Progenitor cell of endocrine pancreas (in vitro differentiated cells): ENCODE results near the gene TESK2. TPM values are rescaled to one million over a fixed set of nuclear protein-coding genes. Genes with fewer than 3 reads are reported as not detected.

Experiments
- DNase-seq: peaks from one replicate; pipeline ENCODE4 v3.0.0; 2021; ENCODE audit warnings: low spot score; ENCODE audit not compliant: unreplicated experiment
- H3K27ac Mint-ChIP-seq: 2 replicates; pipeline ENCODE4 v1.8.0; 2021; ENCODE audit warnings: mild to moderate bottlenecking, moderate library complexity, mixed read lengths
- H3K27me3 Mint-ChIP-seq: 2 replicates; pipeline ENCODE4 v1.8.0; 2021; ENCODE audit warnings: mixed read lengths
- H3K36me3 Mint-ChIP-seq: 2 replicates; pipeline ENCODE4 v1.8.0; 2022; ENCODE audit warnings: mixed read lengths; ENCODE audit not compliant: insufficient read depth
- H3K4me1 Mint-ChIP-seq: 2 replicates; pipeline ENCODE4 v1.8.0; 2021; ENCODE audit warnings: low read depth, mixed read lengths
- H3K4me3 Mint-ChIP-seq: 2 replicates; pipeline ENCODE4 v1.8.0; 2021; ENCODE audit warnings: low read depth, mild to moderate bottlenecking, moderate library complexity, mixed read lengths
- H3K9me3 Mint-ChIP-seq: 2 replicates; pipeline ENCODE4 v1.8.0; 2021; ENCODE audit warnings: low read depth, mixed read lengths
- CTCF ChIP-seq: fragments of 200-600 bp; sonication (generic); IDR thresholded peaks from one replicate; pipeline ENCODE4 v1.5.0; 2021; ENCODE audit warnings: antibody characterized with exemption, mild to moderate bottlenecking; ENCODE audit not compliant: unreplicated experiment
- total RNA-seq: library from RNA; stranded (reverse); gene quantifications from 2 replicates; pipeline ENCODE4 v1.2.1, GENCODE V29; 2021

TESK2 gene
- total RNA-seq, 1 donor from 2014 or later, result 9.5 TPM

GRCh38 chr1:45444609-45445131, 46.3 kb downstream of the TESK2 start:
- peak overlapping the region; percentile 52 for H3K27ac Mint-ChIP-seq
- peaks cover 3% of the 10 kb centered on the region for H3K36me3 Mint-ChIP-seq
- H3K4me1 Mint-ChIP-seq, result peaks cover 9% of the 10 kb centered on the region
- no peak overlapping the region for H3K4me3 Mint-ChIP-seq
- no peaks in the 10 kb centered on the region for H3K27me3 Mint-ChIP-seq
- no peak for DNase-seq
- no peaks in the 10 kb centered on the region for H3K9me3 Mint-ChIP-seq
- TF ChIP-seq CTCF, result no peak

- H3K4me1 Mint-ChIP-seq, result peaks cover 9% of the 10 kb centered on the region
- H3K27ac Mint-ChIP-seq, result no peak overlapping the region
These were observed 47.1 kb downstream of the TESK2 start for GRCh38 chr1:45443580-45444446.

GRCh38 chr1:45442272-45442671, 48.7 kb downstream of the TESK2 start:
- Mint-ChIP-seq H3K27ac (no peak overlapping the region), H3K36me3 (peaks cover 3% of the 10 kb centered on the region), H3K27me3 (no peaks in the 10 kb centered on the region), H3K4me3 (no peak overlapping the region), H3K4me1 (peaks cover 9% of the 10 kb centered on the region), H3K9me3 (no peaks in the 10 kb centered on the region)
- TF ChIP-seq CTCF, result no peak
- no peak for DNase-seq

More at GRCh38 chr1:45443580-45444446, 47.1 kb downstream of the TESK2 start:
- Mint-ChIP-seq H3K36me3 (peaks cover 3% of the 10 kb centered on the region), H3K9me3 (no peaks in the 10 kb centered on the region), H3K4me3 (no peak overlapping the region), H3K27me3 (no peaks in the 10 kb centered on the region)
- no peak for DNase-seq
- TF ChIP-seq CTCF, result no peak

- DNase-seq, result no peak
- H3K36me3 Mint-ChIP-seq, result peaks cover 2% of the 10 kb centered on the region
- no peaks in the 10 kb centered on the region for H3K27me3 Mint-ChIP-seq
- H3K27ac Mint-ChIP-seq, result no peak overlapping the region
- no peak for TF ChIP-seq CTCF
- H3K9me3 Mint-ChIP-seq, result no peaks in the 10 kb centered on the region
- H3K4me3 Mint-ChIP-seq, result no peak overlapping the region
- no peaks in the 10 kb centered on the region for H3K4me1 Mint-ChIP-seq
These were observed 53.6 kb downstream of the TESK2 start for GRCh38 chr1:45437323-45437722.

- H3K4me1 Mint-ChIP-seq, result no peaks in the 10 kb centered on the region
- DNase-seq, result no peak
- no peaks in the 10 kb centered on the region for H3K27me3 Mint-ChIP-seq
- no peaks in the 10 kb centered on the region for H3K9me3 Mint-ChIP-seq
- H3K4me3 Mint-ChIP-seq, result no peak overlapping the region
- no peak overlapping the region for H3K27ac Mint-ChIP-seq
- H3K36me3 Mint-ChIP-seq, result no peaks in the 10 kb centered on the region
- no peak for TF ChIP-seq CTCF
These were observed 60.5 kb downstream of the TESK2 start for GRCh38 chr1:45430490-45430889.
